HepG2 (cell line): Measurements from ENCODE around the gene F7. TPM values are rescaled to one million over a fixed set of nuclear protein-coding genes. Genes with fewer than 3 reads are reported as not detected.
A peak's percentile ranks its signal among the peaks of the same experiment; 100 is the strongest.

Experiments used
- EP300 ChIP-seq, 3 experiments: sonication (generic) in 1 of 3; formaldehyde crosslinking in 1 of 3; IDR thresholded peaks; 2 replicates each; pipeline versions ENCODE4 v1.5.1 to v1.6.1; 2011 to 2020; ENCODE audit warnings: low read depth in 2 of 3, low read length in 2 of 3, borderline replicate concordance in 1 of 3, improper control_type of control experiment in 1 of 3, mild to moderate bottlenecking in 1 of 3, missing genetic modification reagents in 1 of 3, moderate library complexity in 1 of 3
- FOXA1 ChIP-seq, 2 experiments: fragments of 450-650 bp in 1 of 2; sonication (generic) in 1 of 2; formaldehyde crosslinking in 1 of 2; IDR thresholded peaks; 2 replicates each; pipeline versions ENCODE4 v1.4.0 to v1.6.1; 2016 to 2020; ENCODE audit warnings: missing genetic modification reagents in 1 of 2
- FOXK1 ChIP-seq: sonication (generic); formaldehyde crosslinking; IDR thresholded peaks from 2 replicates; pipeline ENCODE4 v1.4.0; 2020; ENCODE audit warnings: low read depth, missing genetic modification reagents, borderline replicate concordance
- HIC2 ChIP-seq: sonication (generic); formaldehyde crosslinking; IDR thresholded peaks from 2 replicates; pipeline ENCODE4 v1.9.0; 2022; ENCODE audit warnings: low read depth, missing genetic modification reagents
- HNF1A ChIP-seq, 2 experiments: sonication (generic) in 1 of 2; formaldehyde crosslinking in 1 of 2; IDR thresholded peaks; 2 replicates each; pipeline versions ENCODE4 v1.4.0 to v1.6.1; 2016 to 2020; ENCODE audit warnings: borderline replicate concordance in 1 of 2, low read depth in 1 of 2, mild to moderate bottlenecking in 1 of 2, missing genetic modification reagents in 1 of 2
- HNF4A ChIP-seq: sonication (generic); formaldehyde crosslinking; IDR thresholded peaks from 2 replicates; pipeline ENCODE4 v1.4.0; 2020; ENCODE audit warnings: missing genetic modification reagents
- HOXA5 ChIP-seq: sonication (generic); formaldehyde crosslinking; IDR thresholded peaks from 2 replicates; pipeline ENCODE4 v1.4.0; 2020; ENCODE audit warnings: missing genetic modification reagents
- MEF2D ChIP-seq: sonication (generic); formaldehyde crosslinking; IDR thresholded peaks from 2 replicates; pipeline ENCODE4 v1.5.1; 2020; ENCODE audit warnings: mild to moderate bottlenecking, missing genetic modification reagents
- MYC ChIP-seq: sonication (generic); formaldehyde crosslinking; IDR thresholded peaks from 2 replicates; pipeline ENCODE4 v1.9.0; 2021; ENCODE audit warnings: missing genetic modification reagents, borderline replicate concordance
- PAX8 ChIP-seq: sonication (generic); formaldehyde crosslinking; IDR thresholded peaks from 2 replicates; pipeline ENCODE4 v1.8.0; 2022; ENCODE audit warnings: mild to moderate bottlenecking, missing genetic modification reagents, borderline replicate concordance
- ZBTB3 ChIP-seq: sonication (generic); formaldehyde crosslinking; IDR thresholded peaks from 2 replicates; pipeline ENCODE4 v1.4.0; 2020; ENCODE audit warnings: low read depth, mild to moderate bottlenecking, moderate library complexity, missing genetic modification reagents, borderline replicate concordance
- ZMAT3 ChIP-seq: sonication (generic); formaldehyde crosslinking; conservative IDR thresholded peaks from 2 replicates; pipeline ENCODE4 v1.7.0; 2021; ENCODE audit warnings: missing genetic modification reagents
- ZNF639 ChIP-seq: conservative IDR thresholded peaks from 2 replicates; pipeline ENCODE4 v1.6.1; 2018; ENCODE audit warnings: missing genetic modification reagents
- ZZZ3 ChIP-seq: sonication (generic); formaldehyde crosslinking; IDR thresholded peaks from 2 replicates; pipeline ENCODE4 v1.4.0; 2020; ENCODE audit warnings: missing genetic modification reagents, mild to moderate bottlenecking, borderline replicate concordance
- polyA plus RNA-seq, 8 experiments: library from polyadenylated mRNA; depleted of rRNA in 3 of 8; stranded (reverse) in 7 of 8; unstranded in 1 of 8; fragments of >200 nt; fragmentation: Illumina TruSeq in 4 of 8; extraction: Trizol in 4 of 8; gene quantifications; 2 replicates each; pipeline versions ENCODE4 v1.2.1 to v1.2.3, GENCODE V29; 2011 to 2016; ENCODE audit warnings: low read depth in 4 of 8, missing spikeins in 1 of 8, mixed read lengths in 1 of 8; ENCODE audit not compliant: insufficient read depth in 1 of 8
- total RNA-seq, 5 experiments: library from RNA; depleted of rRNA; stranded (reverse); fragments of >200 nt; fragmentation: Illumina TruSeq; extraction: Trizol; gene quantifications; 2 replicates each; pipeline ENCODE4 v1.2.3, GENCODE V29; 2016; ENCODE audit warnings: low read depth in 1 of 5
- TF ChIP-seq, protein P1 (sequence below): sonication (generic); formaldehyde crosslinking; IDR thresholded peaks from 2 replicates; pipeline ENCODE4 v1.9.0; 2021; ENCODE audit warnings: missing genetic modification reagents, mild to moderate bottlenecking, borderline replicate concordance
- TF ChIP-seq, protein P2 (sequence below): sonication (generic); formaldehyde crosslinking; IDR thresholded peaks from 2 replicates; pipeline ENCODE4 v1.4.0; 2020; ENCODE audit warnings: low read depth, mild to moderate bottlenecking, missing genetic modification reagents

The F7 gene
- total and polyA plus RNA-seq, 2 of the 13 experiments (the other 11 are each of a cell fraction or from before 2014, with no cell fraction given), result 12.6 to 26.5 TPM

GRCh38 chr13:113169277-113170272, 64.0 kb downstream of the F7 start (continued):
- TF ChIP-seq PAX8 (no peak), HIC2 (no peak), ZBTB3 (CRISPR knock-in tag) (no peak), HNF1A (IDR thresholded peaks at IDR 0.05; ENCODE audit: low read depth) (peak; percentile 30; the same call in 1 of the 2 replicates), HNF1A (CRISPR knock-in tag; IDR thresholded peaks at IDR 0.05; ENCODE audit: borderline replicate concordance) (no peak), ZNF639 (CRISPR knock-in tag) (no peak), ZMAT3 (0 out of 2 replicates have a peak, but pooled peaks have one; percentile 58), FOXA1 (IDR thresholded peaks at IDR 0.05) (no peak), FOXA1 (CRISPR knock-in tag; IDR thresholded peaks at IDR 0.05) (peak; percentile 86), EP300 (IDR thresholded peaks at IDR 0.05; ENCODE audit: low read depth in 2 of 2, low read length in 2 of 2) (peak in 1 of 2 experiments; percentile 81; a peak in 1 of 4 replicates), EP300 (CRISPR knock-in tag; IDR thresholded peaks at IDR 0.05; ENCODE audit: borderline replicate concordance) (peak; percentile 64; the same call in 1 of the 2 replicates), MEF2D (CRISPR knock-in tag) (0 out of 2 replicates have a peak, but pooled peaks have one; percentile 23), ZZZ3 (CRISPR knock-in tag) (no peak), FOXK1 (CRISPR knock-in tag) (peak; percentile 77; the same call in 1 of the 2 replicates), MYC (CRISPR knock-in tag) (peak; percentile 50; the same call in 1 of the 2 replicates), HNF4A (CRISPR knock-in tag) (peak; percentile 54), HOXA5 (CRISPR knock-in tag) (no peak)
- TF ChIP-seq, protein P1, sequence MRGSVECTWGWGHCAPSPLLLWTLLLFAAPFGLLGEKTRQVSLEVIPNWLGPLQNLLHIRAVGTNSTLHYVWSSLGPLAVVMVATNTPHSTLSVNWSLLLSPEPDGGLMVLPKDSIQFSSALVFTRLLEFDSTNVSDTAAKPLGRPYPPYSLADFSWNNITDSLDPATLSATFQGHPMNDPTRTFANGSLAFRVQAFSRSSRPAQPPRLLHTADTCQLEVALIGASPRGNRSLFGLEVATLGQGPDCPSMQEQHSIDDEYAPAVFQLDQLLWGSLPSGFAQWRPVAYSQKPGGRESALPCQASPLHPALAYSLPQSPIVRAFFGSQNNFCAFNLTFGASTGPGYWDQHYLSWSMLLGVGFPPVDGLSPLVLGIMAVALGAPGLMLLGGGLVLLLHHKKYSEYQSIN (CRISPR knock-in tag), result no peak
- TF ChIP-seq, protein P2, sequence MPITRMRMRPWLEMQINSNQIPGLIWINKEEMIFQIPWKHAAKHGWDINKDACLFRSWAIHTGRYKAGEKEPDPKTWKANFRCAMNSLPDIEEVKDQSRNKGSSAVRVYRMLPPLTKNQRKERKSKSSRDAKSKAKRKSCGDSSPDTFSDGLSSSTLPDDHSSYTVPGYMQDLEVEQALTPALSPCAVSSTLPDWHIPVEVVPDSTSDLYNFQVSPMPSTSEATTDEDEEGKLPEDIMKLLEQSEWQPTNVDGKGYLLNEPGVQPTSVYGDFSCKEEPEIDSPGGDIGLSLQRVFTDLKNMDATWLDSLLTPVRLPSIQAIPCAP (CRISPR knock-in tag), result no peak
